Ureter (tissue), 1 donor: ENCODE results near the gene XIRP2. TPM values are rescaled to one million over a fixed set of nuclear protein-coding genes. Genes with fewer than 3 reads are reported as not detected.

Experiments
- DNase-seq: peaks from one replicate; pipeline ENCODE4 v3.0.0-alpha.2; 2020; ENCODE audit warnings: low spot score
- total RNA-seq: library from RNA; stranded (reverse); gene quantifications from one replicate; pipeline ENCODE4 v1.2.4, GENCODE V29; 2023
- donor health status: DM: yes; HTN: yes; CAD: no.

The XIRP2 gene
- total RNA-seq, 1 donor from 2014 or later, result 0.42 TPM

GRCh38 chr2:167135706-167136105 lies 247.4 kb downstream of the XIRP2 start:
- no peak for DNase-seq

GRCh38 chr2:167136879-167137596 lies 248.8 kb downstream of the XIRP2 start:
- no peak for DNase-seq

GRCh38 chr2:167140330-167140729 lies 252.1 kb downstream of the XIRP2 start:
- no peak for DNase-seq

GRCh38 chr2:167140767-167141166 lies 252.5 kb downstream of the XIRP2 start:
- DNase-seq, result no peak

GRCh38 chr2:167142554-167142953 lies 254.3 kb downstream of the XIRP2 start:
- DNase-seq, result no peak

GRCh38 chr2:167144179-167144898 lies 256.1 kb downstream of the XIRP2 start:
- DNase-seq, result no peak

GRCh38 chr2:167147271-167147941 lies 259.1 kb downstream of the XIRP2 start:
- DNase-seq, result no peak

GRCh38 chr2:167151894-167152293 lies 263.6 kb downstream of the XIRP2 start:
- no peak for DNase-seq

- DNase-seq, result no peak
Measured at GRCh38 chr2:167157523-167157922, 269.2 kb downstream of the XIRP2 start.

GRCh38 chr2:167177196-167177595 lies 288.9 kb downstream of the XIRP2 start:
- DNase-seq, result no peak

GRCh38 chr2:167181134-167181533 lies 292.9 kb downstream of the XIRP2 start:
- no peak for DNase-seq

- DNase-seq, result no peak
Measured at GRCh38 chr2:167181688-167182087, 293.4 kb downstream of the XIRP2 start.

GRCh38 chr2:167182403-167182802 lies 294.1 kb downstream of the XIRP2 start:
- DNase-seq, result no peak

- DNase-seq, result no peak
Measured at GRCh38 chr2:167183931-167184330, 295.7 kb downstream of the XIRP2 start.

- DNase-seq, result no peak
Measured at GRCh38 chr2:167186465-167186864, 298.2 kb downstream of the XIRP2 start.

GRCh38 chr2:167187049-167187727 lies 298.9 kb downstream of the XIRP2 start:
- no peak for DNase-seq

- no peak for DNase-seq
Measured at GRCh38 chr2:167187978-167188967, 300.0 kb downstream of the XIRP2 start.

GRCh38 chr2:167190053-167190452 lies 301.8 kb downstream of the XIRP2 start:
- DNase-seq, result no peak

- no peak for DNase-seq
Measured at GRCh38 chr2:167191588-167191987, 303.3 kb downstream of the XIRP2 start.

- DNase-seq, result no peak
Measured at GRCh38 chr2:167192833-167193232, 304.6 kb downstream of the XIRP2 start.
